K562 (cell line): ENCODE results near the gene PSMD9. TPM values are rescaled to one million over a fixed set of nuclear protein-coding genes. Genes with fewer than 3 reads are reported as not detected.

Experiments
- ATAC-seq: fragments of 200-7000 bp; cut with Tn5 transposase; 3 replicates; pipeline ENCODE4 v1.9.1; 2020; ENCODE audit warnings: moderate library complexity
- BruUV-seq: library from RNA; stranded (reverse); fragments of 400-500 nt; replicated peaks from 2 replicates; lab custom pipeline; 2021; lab: Mats Ljungman, UMichigan
- CTCF ChIA-PET: fragments of 300-600 bp; formaldehyde crosslinking; extraction: SDS; loops from one replicate; lab custom pipeline; 2021; ENCODE audit warnings: low intra/inter-chr PET ratio; lab: Yijun Ruan, JAX
- POLR2A ChIA-PET: fragments of 300-600, 350-650 bp; sonication (Branson Sonifier 250); formaldehyde crosslinking; extraction: SDS; loops from one replicate; lab custom pipeline; 2021; ENCODE audit warnings: antibody characterized with exemption, inconsistent platforms; lab: Yijun Ruan, JAX
- DNase-seq, 4 experiments: peaks; one replicate each; pipeline versions ENCODE4 v3.0.0 to v3.0.0-alpha.2; 2011 to 2018; ENCODE audit warnings: low spot score in 3 of 4, mixed read lengths in 3 of 4; ENCODE audit errors: extremely low read depth in 1 of 4
- FAIRE-seq: peaks from 2 replicates; lab custom pipeline; 2011; peaks lifted over from hg19 to GRCh38; lab: Jason Lieb, UNC
- H2AFZ ChIP-seq: 2 replicates; pipeline ENCODE4 v1.6.0; 2011; ENCODE audit warnings: low read depth, low read length, control low read depth, inconsistent platforms
- H3K27ac ChIP-seq: fragments of 200-600 bp; 3 replicates; pipeline ENCODE4 v1.8.0; 2011; ENCODE audit warnings: low read depth, mild to moderate bottlenecking, control low read depth, inconsistent platforms, low read length, moderate library complexity, mixed read lengths; ENCODE audit errors: extremely low read depth
- H3K27me3 ChIP-seq, 2 experiments: fragments of 300-600 bp in 1 of 2; 2 replicates in 1 of 2; 3 replicates in 1 of 2; pipeline versions ENCODE4 v1.6.0 to v1.8.0; 2011; ENCODE audit warnings: inconsistent platforms in 2 of 2, low read length in 2 of 2, mild to moderate bottlenecking in 1 of 2, mixed read lengths in 1 of 2, moderate library complexity in 1 of 2; ENCODE audit not compliant: control insufficient read depth in 2 of 2, insufficient read depth in 2 of 2
- H3K36me3 ChIP-seq: fragments of 300-600 bp; 3 replicates; pipeline ENCODE4 v1.8.0; 2011; ENCODE audit warnings: mild to moderate bottlenecking, low read length, inconsistent platforms; ENCODE audit not compliant: control insufficient read depth, insufficient read depth
- H3K4me1 ChIP-seq, 2 experiments: fragments of 200-600 bp in 1 of 2; replicated peaks in 1 of 2; 2 replicates in 1 of 2; 3 replicates in 1 of 2; pipeline versions ENCODE4 v1.5.1 to v1.8.0; 2011; ENCODE audit warnings: inconsistent platforms in 2 of 2, low read length in 2 of 2, mild to moderate bottlenecking in 1 of 2, mixed read lengths in 1 of 2, moderate library complexity in 1 of 2; ENCODE audit not compliant: control insufficient read depth in 2 of 2, insufficient read depth in 2 of 2
- H3K4me2 ChIP-seq: 2 replicates; pipeline ENCODE4 v1.6.1; 2011; ENCODE audit warnings: low read length, control low read depth, inconsistent platforms, mixed read lengths; ENCODE audit not compliant: insufficient read depth
- H3K4me3 ChIP-seq: fragments of 200-600 bp; sonication (generic), shearing (Covaris generic); 2 replicates; pipeline ENCODE4 v1.5.1; 2016; ENCODE audit warnings: control low read depth, inconsistent platforms
- H3K79me2 ChIP-seq: fragments of 200-600 bp; 3 replicates; pipeline ENCODE4 v1.8.0; 2011; ENCODE audit warnings: low read length, inconsistent platforms; ENCODE audit not compliant: control insufficient read depth, insufficient read depth
- H3K9ac ChIP-seq, 2 experiments: 2 replicates each; pipeline versions ENCODE4 v1.6.0 to v1.6.1; 2011; ENCODE audit warnings: low read depth in 2 of 2, low read length in 2 of 2, control low read depth in 1 of 2, inconsistent platforms in 1 of 2, mild to moderate bottlenecking in 1 of 2, mixed read lengths in 1 of 2; ENCODE audit not compliant: insufficient read depth in 1 of 2
- H3K9me1 ChIP-seq: one replicate; pipeline ENCODE4 v1.6.0; 2011; ENCODE audit warnings: inconsistent platforms, mild to moderate bottlenecking, low read length, moderate library complexity; ENCODE audit not compliant: control insufficient read depth, insufficient read depth
- H3K9me3 ChIP-seq: replicated peaks from 2 replicates; pipeline ENCODE4 v1.5.1; 2011; ENCODE audit warnings: low read depth, low read length, inconsistent platforms; ENCODE audit not compliant: control insufficient read depth, insufficient read depth
- H4K20me1 ChIP-seq: replicated peaks from 2 replicates; pipeline ENCODE4 v1.6.1; 2011; ENCODE audit warnings: low read length, inconsistent platforms, mixed read lengths; ENCODE audit not compliant: control insufficient read depth, insufficient read depth
- ADNP ChIP-seq: fragments of 200-800 bp; sonication (Bioruptor generic); IDR thresholded peaks from 2 replicates; pipeline ENCODE4 v1.6.1; 2016; ENCODE audit warnings: missing genetic modification characterization, missing compliant biosample characterization
- CTCF ChIP-seq, 3 experiments: IDR thresholded peaks in 2 of 3; conservative IDR thresholded peaks in 1 of 3; 2 replicates each; pipeline ENCODE4 v1.5.1; 2011 to 2012; ENCODE audit warnings: low read length in 3 of 3, mild to moderate bottlenecking in 3 of 3, control low read depth in 2 of 3, improper control_type of control experiment in 1 of 3, inconsistent platforms in 1 of 3, low read depth in 1 of 3, mixed read lengths in 1 of 3, moderate library complexity in 1 of 3; ENCODE audit not compliant: insufficient read depth in 2 of 3
- ELF1 ChIP-seq: fragments of 200-800 bp; sonication (Bioruptor generic); IDR thresholded peaks from 2 replicates; pipeline ENCODE4 v1.6.1; 2016; ENCODE audit warnings: missing genetic modification characterization, missing compliant biosample characterization
- FOXM1 ChIP-seq, 2 experiments: fragments of 450-650 bp in 1 of 2; sonication (generic) in 1 of 2; formaldehyde crosslinking in 1 of 2; IDR thresholded peaks; 2 replicates each; pipeline versions ENCODE4 v1.6.1 to v1.9.0; 2017 to 2022; ENCODE audit warnings: low read depth in 2 of 2, mild to moderate bottlenecking in 2 of 2, missing genetic modification reagents in 1 of 2, moderate library complexity in 1 of 2
- MAZ ChIP-seq, 2 experiments: fragments of 450-650 bp in 1 of 2; sonication (generic) in 1 of 2; formaldehyde crosslinking; IDR thresholded peaks in 1 of 2; conservative IDR thresholded peaks in 1 of 2; 2 replicates each; pipeline versions ENCODE4 v1.4.0 to v1.5.0; 2020; ENCODE audit warnings: mild to moderate bottlenecking in 1 of 2, missing genetic modification reagents in 1 of 2
- MCM5 ChIP-seq: fragments of 450-650 bp; IDR thresholded peaks from 2 replicates; pipeline ENCODE4 v1.6.1; 2016; ENCODE audit warnings: low read depth
- NR2C1 ChIP-seq, 2 experiments: fragments of 450-650 bp; IDR thresholded peaks; 2 replicates each; pipeline ENCODE4 v1.6.1; 2017; ENCODE audit warnings: mild to moderate bottlenecking in 2 of 2, antibody characterized with exemption in 1 of 2, inconsistent platforms in 1 of 2, missing compliant biosample characterization in 1 of 2, missing genetic modification characterization in 1 of 2
- PBX2 ChIP-seq, 2 experiments: IDR thresholded peaks in 1 of 2; conservative IDR thresholded peaks in 1 of 2; 2 replicates each; pipeline ENCODE4 v1.6.1; 2016; ENCODE audit warnings: low read depth in 2 of 2, mild to moderate bottlenecking in 1 of 2, missing compliant biosample characterization in 1 of 2, missing genetic modification characterization in 1 of 2, moderate library complexity in 1 of 2
- PKNOX1 ChIP-seq: fragments of 450-650 bp; IDR thresholded peaks from 2 replicates; pipeline ENCODE4 v1.6.1; 2016
- PRMT5 ChIP-seq: sonication (generic); formaldehyde crosslinking; IDR thresholded peaks from 2 replicates; pipeline ENCODE4 v1.5.0; 2020; ENCODE audit warnings: missing genetic modification reagents
- SAP30 ChIP-seq: fragments of 200-600 bp; sonication (generic); IDR thresholded peaks from 2 replicates; pipeline ENCODE4 v1.6.1; 2012; ENCODE audit warnings: borderline replicate concordance, low read depth, mild to moderate bottlenecking, moderate library complexity, low read length, control low read depth, inconsistent platforms; ENCODE audit not compliant: insufficient read depth, poor library complexity, severe bottlenecking
- XRCC5 ChIP-seq: fragments of 200-400 bp; formaldehyde crosslinking; IDR thresholded peaks from 2 replicates; pipeline ENCODE4 v1.6.1; 2017; ENCODE audit warnings: low read depth, mild to moderate bottlenecking, low read length
- ZNF408 ChIP-seq: fragments of 250-450 bp; sonication (Bioruptor Pico); IDR thresholded peaks from 2 replicates; pipeline ENCODE4 v1.4.0; 2020; ENCODE audit warnings: low read depth, mild to moderate bottlenecking, moderate library complexity
- WGBS: fragments of 100-300 bp; shearing (Covaris generic); methylation state at CpG from one replicate; pipeline ENCODE4 v1.1.6; 2016; ENCODE audit warnings: low coverage, mixed read lengths; ENCODE audit not compliant: insufficient coverage; ENCODE audit errors: missing lambda C conversion rate; 5-methylcytosine and 5-hydroxymethylcytosine counted together
- in situ Hi-C: fragments of 300-500 bp; cut with MboI; formaldehyde crosslinking; loops from 4 replicates; pipeline ENCODE4 v1.15.0; 2018; ENCODE audit warnings: inconsistent platforms, mixed read lengths
- intact Hi-C: fragments of 100-400 bp; cut with micrococcal nuclease; formaldehyde crosslinking; loops from 2 replicates; pipeline ENCODE4 v1.14.2; 2022
- polyA plus RNA-seq, 8 experiments: library from polyadenylated mRNA; depleted of rRNA in 4 of 8; stranded (reverse) in 5 of 8; unstranded in 3 of 8; fragments of >200 nt; fragmentation: Nextera tagmentation in 2 of 8; fragmentation: Illumina TruSeq in 1 of 8; extraction: Ambion mirVana in 2 of 8; extraction: Trizol in 1 of 8; gene quantifications; 2 replicates each; pipeline versions ENCODE4 v1.2.1 to v1.2.3, GENCODE V29; 2011 to 2014; ENCODE audit warnings: inconsistent platforms in 1 of 8, missing spikeins in 1 of 8
- total RNA-seq, 7 experiments: library from RNA; depleted of rRNA in 6 of 7; stranded (reverse); fragments of >200 nt in 6 of 7; fragmentation: Illumina TruSeq in 2 of 7; extraction: Trizol in 2 of 7; gene quantifications; 2 replicates each; pipeline versions ENCODE4 v1.2.1 to v1.2.3, GENCODE V29; 2011 to 2021; ENCODE audit warnings: low replicate concordance in 1 of 7

Gene PSMD9
- total and polyA plus RNA-seq, 9 of the 15 experiments (the other 6 are each of a cell fraction or from before 2014, with no cell fraction given), result 12.2 to 143 (median 61.3) TPM

GRCh38 chr12:121955258-121956237, 67.0 kb downstream of the PSMD9 start:
- Histone ChIP-seq H3K9me3 (no peaks in the 10 kb centered on the region), H3K4me3 (no peak overlapping the region), H3K4me2 (no peak overlapping the region), H3K36me3 (peaks cover 21% of the 10 kb centered on the region; the same call in 2 of the 3 replicates), H2AFZ (no peak overlapping the region), H4K20me1 (no peaks in the 10 kb centered on the region), H3K79me2 (no peaks in the 10 kb centered on the region), H3K27me3 (no peaks in the 10 kb centered on the region), H3K27ac (no peak overlapping the region), H3K4me1 (no peaks in the 10 kb centered on the region), H3K9me1 (no peaks in the 10 kb centered on the region), H3K9ac (no peak overlapping the region)
- intact Hi-C loops, result no loop called here
- peak; percentile 78 for ATAC-seq
- no TSS peak for BruUV-seq
- in situ Hi-C loops, result no loop called here
- DNase-seq, result peak in 3 of 4 experiments; percentile 30 to 41 (median 39)
- WGBS, result 82% methylated on average over 13 of the region's 13 CpGs
- ChIA-PET CTCF (interaction anchor here (0.9 kb wide), 1 partner anchor 167 kb away, joined by 3 read pairs; no protein-coding TSS in a partner anchor), POLR2A (no interaction called here)
- FAIRE-seq, result peak; percentile 78
- no peak for TF ChIP-seq PRMT5 (CRISPR knock-in tag)
- no peak for TF ChIP-seq ELF1
- TF ChIP-seq ZNF408, result no peak
- TF ChIP-seq ADNP (tag), result peak; percentile 76
- no peak for TF ChIP-seq PBX2 (CRISPR knock-in tag; IDR thresholded peaks at IDR 0.05; ENCODE audit: low read depth)
- TF ChIP-seq PBX2 (tag; conservative IDR thresholded peaks at IDR 0.05; ENCODE audit: low read depth), result no peak
- TF ChIP-seq SAP30, result no peak
- no peak for TF ChIP-seq PKNOX1
- no peak for TF ChIP-seq XRCC5
- no peak for TF ChIP-seq FOXM1 (IDR thresholded peaks at IDR 0.05; ENCODE audit: low read depth)
- TF ChIP-seq FOXM1 (CRISPR knock-in tag; IDR thresholded peaks at IDR 0.05; ENCODE audit: low read depth), result no peak
- peak; percentile 45 to 57 (median 56) for TF ChIP-seq CTCF (IDR thresholded peaks at IDR 0.05 in 2 of 3, conservative IDR thresholded peaks at IDR 0.05 in 1 of 3; ENCODE audit: insufficient read depth in 2 of 3, low read depth in 1 of 3, low read length in 3 of 3)
- no peak for TF ChIP-seq NR2C1 (IDR thresholded peaks at IDR 0.05)
- TF ChIP-seq NR2C1 (tag; IDR thresholded peaks at IDR 0.05), result no peak
- TF ChIP-seq MAZ (CRISPR knock-in tag; conservative IDR thresholded peaks at IDR 0.05 in 1 of 2, IDR thresholded peaks at IDR 0.05 in 1 of 2), result no peak
- no peak for TF ChIP-seq MCM5
